Activated CD8-positive, alpha-beta T cell treated with anti-CD3 and anti-CD28 coated beads for 36 hours (primary cell): ENCODE results near the gene PTDSS2. TPM values are rescaled to one million over a fixed set of nuclear protein-coding genes. Genes with fewer than 3 reads are reported as not detected.
A peak's percentile ranks its signal among the peaks of the same experiment; 100 is the strongest.

Source experiments
- ATAC-seq: fragments of 200-7000 bp; cut with Tn5 transposase; one replicate; pipeline ENCODE4 v1.10.0; 2021; ENCODE audit warnings: mild to moderate bottlenecking, moderate library complexity
- CTCF ChIA-PET: fragments of 350-600 bp; sonication (Branson Sonifier 250); formaldehyde crosslinking; loops from one replicate; lab custom pipeline; 2021; ENCODE audit warnings: antibody characterized with exemption; lab: Charles Lee
- POLR2A ChIA-PET: fragments of 350-600 bp; sonication (Branson Sonifier 250); formaldehyde crosslinking; loops from one replicate; lab custom pipeline; 2021; ENCODE audit warnings: antibody characterized with exemption; lab: Charles Lee
- DNase-seq: peaks from one replicate; pipeline ENCODE4 v3.0.0-alpha.2; 2020
- H3K27ac Mint-ChIP-seq: one replicate; pipeline ENCODE4 v1.8.0; 2021; ENCODE audit warnings: mild to moderate bottlenecking, mixed read lengths
- H3K27me3 Mint-ChIP-seq: one replicate; pipeline ENCODE4 v1.8.0; 2021; ENCODE audit warnings: mixed read lengths
- H3K36me3 Mint-ChIP-seq: one replicate; pipeline ENCODE4 v1.8.0; 2021; ENCODE audit warnings: low read depth, mixed read lengths
- H3K4me1 Mint-ChIP-seq: one replicate; pipeline ENCODE4 v1.8.0; 2021; ENCODE audit warnings: low read depth, mixed read lengths
- H3K4me3 Mint-ChIP-seq: one replicate; pipeline ENCODE4 v1.8.0; 2021; ENCODE audit warnings: mild to moderate bottlenecking, moderate library complexity, mixed read lengths
- H3K9me3 Mint-ChIP-seq: one replicate; pipeline ENCODE4 v1.8.0; 2021; ENCODE audit warnings: mixed read lengths
- CTCF ChIP-seq: fragments of 200-600 bp; IDR thresholded peaks from one replicate; pipeline ENCODE4 v1.8.0; 2022; ENCODE audit warnings: antibody characterized with exemption, mild to moderate bottlenecking
- intact Hi-C: fragments of 100-400 bp; cut with micrococcal nuclease; formaldehyde crosslinking; loops from one replicate; pipeline ENCODE4 v1.10.0; 2022
- total RNA-seq, 2 experiments: library from RNA; stranded (reverse); gene quantifications; one replicate each; pipeline ENCODE4 v1.2.3, GENCODE V29; 2021

PTDSS2 gene
- total RNA-seq, 2 experiments from 2014 or later = 17.4 to 18.0 TPM

DNA sequence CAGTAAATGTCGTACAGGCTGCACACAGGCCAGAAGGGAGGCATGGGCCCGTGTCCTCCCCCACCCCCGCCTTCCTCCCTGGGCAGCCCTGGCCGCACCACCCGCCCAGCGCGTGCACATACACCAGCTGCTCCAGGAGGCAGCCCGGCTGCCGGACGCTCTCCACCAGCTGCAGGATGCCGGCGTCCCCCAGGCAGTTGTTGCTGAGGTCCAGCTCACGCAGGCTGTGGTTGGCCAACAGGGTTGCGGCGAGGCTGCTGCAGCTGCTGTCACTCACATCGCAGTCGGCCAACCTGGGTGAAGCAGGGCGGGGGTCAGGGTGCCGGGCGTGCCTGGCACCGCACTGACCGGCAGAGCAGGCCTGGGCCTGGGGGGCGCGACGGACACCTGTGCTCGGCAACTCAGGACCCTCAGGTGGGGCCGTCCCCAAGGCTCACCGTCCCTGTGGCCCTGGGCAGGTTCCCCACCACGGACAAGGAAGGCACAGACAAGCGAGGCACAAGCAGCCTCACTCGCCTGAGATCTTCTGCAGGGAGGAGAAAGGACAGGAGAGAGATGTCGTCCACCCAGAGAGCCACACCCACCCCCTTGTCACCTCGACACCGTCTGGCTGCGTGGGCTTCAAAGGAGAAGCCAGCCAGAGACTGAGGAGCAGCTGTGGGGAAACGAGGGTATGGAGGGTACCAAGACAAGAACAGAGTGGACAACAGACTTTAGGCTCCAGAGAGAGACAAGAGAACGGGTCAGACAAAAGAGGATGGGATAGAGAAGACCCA, 44.9 kb downstream of the PTDSS2 start:
- Mint-ChIP-seq H3K27ac (peak overlapping the region; percentile 12), H3K27me3 (no peaks in the 10 kb centered on the region), H3K4me1 (peaks cover 13% of the 10 kb centered on the region), H3K4me3 (no peak overlapping the region), H3K9me3 (no peaks in the 10 kb centered on the region), H3K36me3 (peaks cover 34% of the 10 kb centered on the region)
- DNase-seq = no peak
- POLR2A ChIA-PET = no interaction called here
- TF ChIP-seq CTCF = no peak
- no peak for ATAC-seq
- intact Hi-C loops = no loop called here
- CTCF ChIA-PET = no interaction called here

DNA sequence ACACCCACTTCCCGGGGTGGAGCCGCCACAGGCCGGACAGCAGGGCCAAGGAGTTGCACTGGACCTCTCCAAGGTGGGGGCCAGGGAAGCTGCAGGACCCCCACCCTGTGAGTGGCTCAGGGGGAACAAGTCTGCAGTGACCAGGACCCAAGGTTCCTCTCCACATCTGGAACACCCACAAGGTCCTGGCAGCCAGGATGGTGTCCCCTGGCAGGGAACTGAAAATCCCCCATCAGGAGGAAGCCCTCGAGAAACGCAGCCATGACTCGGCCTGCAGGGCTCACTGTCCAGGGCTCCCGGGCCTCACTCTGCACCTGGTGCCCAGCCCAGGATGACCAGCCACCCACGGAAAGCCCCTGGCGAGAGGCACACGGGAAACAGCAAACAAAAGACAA, 45.5 kb downstream of the PTDSS2 start:
- Mint-ChIP-seq H3K27ac (no peak overlapping the region), H3K4me1 (peaks cover 13% of the 10 kb centered on the region), H3K9me3 (no peaks in the 10 kb centered on the region), H3K36me3 (peaks cover 36% of the 10 kb centered on the region), H3K27me3 (no peaks in the 10 kb centered on the region), H3K4me3 (no peak overlapping the region)
- CTCF ChIA-PET = no interaction called here
- DNase-seq = no peak
- intact Hi-C loops = no loop called here
- POLR2A ChIA-PET = no interaction called here
- ATAC-seq = no peak
- TF ChIP-seq CTCF = no peak

DNA sequence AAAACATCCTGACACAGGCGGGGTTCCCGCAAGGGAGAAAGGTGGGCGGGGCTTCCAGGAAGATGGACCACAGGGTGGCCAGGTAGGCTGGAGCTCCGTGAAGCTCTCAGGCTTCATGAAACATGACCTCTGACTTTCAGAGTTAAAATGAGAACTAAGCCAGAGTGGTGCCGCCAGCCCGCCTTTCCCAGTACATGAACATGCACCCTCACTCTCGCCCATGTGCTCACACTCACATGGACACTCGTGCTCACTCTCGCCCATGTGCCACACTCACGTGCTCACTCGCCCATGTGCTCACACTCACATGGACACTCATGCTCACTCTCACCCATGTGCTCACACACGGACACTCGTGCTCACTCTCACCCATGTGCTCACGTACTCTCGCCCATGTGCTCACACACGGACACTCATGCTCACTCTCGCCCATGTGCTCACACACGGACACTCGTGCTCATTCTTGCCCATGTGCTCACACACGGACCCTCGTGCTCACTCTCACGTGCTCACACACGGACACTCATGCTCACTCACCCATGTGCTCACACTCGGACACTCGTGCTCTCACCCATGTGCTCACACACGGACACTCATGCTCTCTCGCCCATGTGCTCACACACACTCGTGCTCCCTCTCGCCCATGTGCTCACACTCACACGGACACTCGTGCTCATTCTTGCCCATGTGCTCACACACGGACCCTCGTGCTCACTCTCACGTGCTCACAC, 46.9 kb downstream of the PTDSS2 start:
- H3K4me1 Mint-ChIP-seq = peaks cover 17% of the 10 kb centered on the region
- peaks cover 35% of the 10 kb centered on the region for H3K36me3 Mint-ChIP-seq
- H3K4me3 Mint-ChIP-seq = no peak overlapping the region
- POLR2A ChIA-PET = no interaction called here
- H3K9me3 Mint-ChIP-seq = no peaks in the 10 kb centered on the region
- DNase-seq (no peak), ATAC-seq (peak; percentile 22)
- no peak for TF ChIP-seq CTCF
- H3K27ac Mint-ChIP-seq = peak overlapping the region; percentile 48
- CTCF ChIA-PET = no interaction called here
- intact Hi-C loops = no loop called here
- no peaks in the 10 kb centered on the region for H3K27me3 Mint-ChIP-seq

- Mint-ChIP-seq H3K4me3 (no peak overlapping the region), H3K27me3 (no peaks in the 10 kb centered on the region), H3K27ac (peak overlapping the region; percentile 48), H3K4me1 (peaks cover 18% of the 10 kb centered on the region), H3K9me3 (no peaks in the 10 kb centered on the region), H3K36me3 (peaks cover 35% of the 10 kb centered on the region)
- TF ChIP-seq CTCF = no peak
- ATAC-seq (no peak), DNase-seq (no peak)
- intact Hi-C loops = no loop called here
- ChIA-PET CTCF (interaction anchor here (0.8 kb wide), 1 partner anchor 48 kb away, joined by 4 read pairs; no protein-coding TSS in a partner anchor), POLR2A (interaction anchor here (0.8 kb wide), 1 partner anchor 247 kb away, joined by 3 read pairs; no protein-coding TSS in a partner anchor)
These were observed 47.7 kb downstream of the PTDSS2 start for GRCh38 chr11:497565-498296.
